ENCODE measurements around the gene SETSIP. TPM values are rescaled to one million over a fixed set of nuclear protein-coding genes. Genes with fewer than 3 reads are reported as not detected.

The SETSIP gene, protein sequence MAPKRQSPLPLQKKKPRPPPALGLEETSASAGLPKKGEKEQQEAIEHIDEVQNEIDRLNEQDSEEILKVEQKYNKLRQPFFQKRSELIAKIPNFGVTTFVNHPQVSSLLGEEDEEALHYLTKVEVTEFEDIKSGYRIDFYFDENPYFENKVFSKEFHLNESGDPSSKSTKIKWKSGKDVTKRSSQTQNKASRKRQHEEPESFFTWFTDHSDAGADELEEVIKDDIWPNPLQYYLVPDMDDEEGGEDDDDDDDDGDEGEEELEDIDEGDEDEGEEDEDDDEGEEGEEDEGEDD
- under 1 TPM in 1 of 2 donors, not detected in 1; 0.37 TPM for total RNA-seq
- 0.36 TPM for polyA plus RNA-seq (2013, experiment 1 of 2)
- polyA plus RNA-seq (2013, experiment 2 of 2), result not detected
- long read RNA-seq, experiment 1, result 0 reads
- long read RNA-seq, experiment 2, result 0 reads
- long read RNA-seq, experiment 3, result 0 reads
- long read RNA-seq, experiment 4, result 0 reads

DNA sequence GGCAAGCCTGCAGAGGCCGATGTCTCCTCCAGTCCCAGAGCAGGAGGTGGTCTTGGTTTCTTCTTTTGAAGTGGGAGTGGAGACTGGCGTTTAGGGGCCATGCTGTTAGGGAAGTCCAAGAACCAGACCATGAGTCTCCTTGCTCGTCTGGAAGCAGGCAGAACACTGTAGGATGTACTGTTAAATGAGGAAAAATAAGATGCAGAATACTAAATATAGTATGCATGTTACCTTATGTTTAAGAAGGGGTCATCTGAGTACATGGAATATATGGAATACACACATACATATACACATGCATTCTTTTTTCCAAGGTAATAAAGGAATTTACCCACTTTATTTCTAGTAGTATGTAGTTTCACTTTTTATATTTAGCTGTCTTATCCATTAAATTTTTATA lies at the start of gene SETSIP:
Gene SETSIP (minus strand): TSS at position 101 of the 400 bp plus-strand sequence. CDS start 0 bp downstream, at position 101.
- WGBS, 2 experiments (ENCODE audit: insufficient coverage in 1 of 2, insufficient read length in 1 of 2), result 79 to 90% methylated on average over 2 to 3 of the region's 3 CpGs
- no peaks in the 10 kb centered on the region for H3K9me3 ChIP-seq (ENCODE audit: control insufficient read depth, low read length)
- no peaks in the 10 kb centered on the region for H3K36me3 ChIP-seq (ENCODE audit: control insufficient read depth, insufficient read depth, low read length)
- Mint-ChIP-seq H3K27ac (no peak within 1 kb of the TSS), H3K4me3 (no peak within 1 kb of the TSS), H3K9me3 (no peaks in the 10 kb centered on the region), H3K27me3 (ENCODE audit: insufficient read depth) (no peaks in the 10 kb centered on the region), H3K36me3 (ENCODE audit: low read depth) (no peaks in the 10 kb centered on the region), H3K4me1 (peaks cover 4% of the 10 kb centered on the region)
- DNase-seq, result no peak
- TF ChIP-seq, protein P1, sequence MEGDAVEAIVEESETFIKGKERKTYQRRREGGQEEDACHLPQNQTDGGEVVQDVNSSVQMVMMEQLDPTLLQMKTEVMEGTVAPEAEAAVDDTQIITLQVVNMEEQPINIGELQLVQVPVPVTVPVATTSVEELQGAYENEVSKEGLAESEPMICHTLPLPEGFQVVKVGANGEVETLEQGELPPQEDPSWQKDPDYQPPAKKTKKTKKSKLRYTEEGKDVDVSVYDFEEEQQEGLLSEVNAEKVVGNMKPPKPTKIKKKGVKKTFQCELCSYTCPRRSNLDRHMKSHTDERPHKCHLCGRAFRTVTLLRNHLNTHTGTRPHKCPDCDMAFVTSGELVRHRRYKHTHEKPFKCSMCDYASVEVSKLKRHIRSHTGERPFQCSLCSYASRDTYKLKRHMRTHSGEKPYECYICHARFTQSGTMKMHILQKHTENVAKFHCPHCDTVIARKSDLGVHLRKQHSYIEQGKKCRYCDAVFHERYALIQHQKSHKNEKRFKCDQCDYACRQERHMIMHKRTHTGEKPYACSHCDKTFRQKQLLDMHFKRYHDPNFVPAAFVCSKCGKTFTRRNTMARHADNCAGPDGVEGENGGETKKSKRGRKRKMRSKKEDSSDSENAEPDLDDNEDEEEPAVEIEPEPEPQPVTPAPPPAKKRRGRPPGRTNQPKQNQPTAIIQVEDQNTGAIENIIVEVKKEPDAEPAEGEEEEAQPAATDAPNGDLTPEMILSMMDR (conservative IDR thresholded peaks at IDR 0.05), result no peak
- no peak within 1 kb of the TSS for H3K27ac ChIP-seq (ENCODE audit: low read depth, low read length)
- no peaks in the 10 kb centered on the region for H3K27me3 ChIP-seq (ENCODE audit: control insufficient read depth, insufficient read depth, low read length, poor library complexity, severe bottlenecking)
- no peak within 1 kb of the TSS for H3K9ac ChIP-seq (ENCODE audit: extremely low read depth, low read length, poor library complexity, severe bottlenecking)
- H3K4me1 ChIP-seq (ENCODE audit: control insufficient read depth, insufficient read depth, low read length), result no peaks in the 10 kb centered on the region
- no peak within 1 kb of the TSS for H3K4me3 ChIP-seq (ENCODE audit: low read length)

DNA sequence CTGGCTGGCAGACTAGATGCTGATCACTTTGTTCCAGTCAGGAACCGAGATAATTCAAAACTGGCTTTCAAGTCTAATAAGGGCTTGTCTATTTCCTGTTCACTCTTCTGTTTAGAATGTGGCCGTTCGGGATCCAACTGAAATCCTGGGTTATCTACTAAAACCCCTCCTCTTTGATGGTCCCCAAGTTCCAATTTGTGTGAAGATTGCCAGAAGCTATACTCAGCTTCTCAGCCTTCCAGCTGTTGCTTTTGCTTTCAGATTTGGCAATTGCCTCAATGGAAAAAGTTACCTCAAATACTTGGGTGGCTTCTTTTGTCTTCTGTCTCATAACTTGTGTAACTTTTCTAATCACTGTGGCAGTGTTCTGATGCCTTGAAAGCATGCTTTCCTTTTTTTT lies 48.7 kb upstream of the SETSIP start:
- no peak for DNase-seq
- H3K27ac Mint-ChIP-seq, result no peak overlapping the region
- H3K27me3 Mint-ChIP-seq (ENCODE audit: insufficient read depth), result no peaks in the 10 kb centered on the region

DNA sequence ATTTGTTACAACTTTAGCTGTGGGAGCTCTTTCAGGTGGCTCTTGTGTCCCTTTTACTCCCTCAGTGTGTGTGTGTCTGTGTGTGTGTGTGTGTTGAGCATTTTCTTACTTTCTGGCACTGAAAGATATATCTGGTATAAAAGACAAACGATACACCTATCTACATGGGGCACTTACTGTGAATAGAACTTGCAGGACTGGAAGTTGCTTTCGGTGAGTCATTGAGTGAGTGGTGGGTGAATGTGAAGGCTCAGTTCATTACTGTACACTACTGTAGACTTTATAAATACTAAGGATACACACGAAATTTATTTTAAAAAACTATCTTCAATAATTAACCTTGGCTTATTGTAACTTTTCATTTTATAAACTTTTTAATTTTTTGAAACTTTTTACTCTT lies 43.6 kb upstream of the SETSIP start:
- Mint-ChIP-seq H3K4me3 (no peak overlapping the region), H3K27me3 (ENCODE audit: insufficient read depth) (no peaks in the 10 kb centered on the region), H3K4me1 (no peaks in the 10 kb centered on the region), H3K9me3 (no peaks in the 10 kb centered on the region), H3K36me3 (ENCODE audit: low read depth) (no peaks in the 10 kb centered on the region), H3K27ac (no peak overlapping the region)
- WGBS, 2 experiments (ENCODE audit: insufficient coverage in 1 of 2, insufficient read length in 1 of 2), result 83 to 100% methylated on average over 1 to 2 of the region's 3 CpGs
- DNase-seq, result no peak
- Histone ChIP-seq H3K27me3 (ENCODE audit: control insufficient read depth, insufficient read depth, low read length, poor library complexity, severe bottlenecking) (no peaks in the 10 kb centered on the region), H3K4me1 (ENCODE audit: control insufficient read depth, insufficient read depth, low read length) (no peaks in the 10 kb centered on the region), H3K9ac (ENCODE audit: extremely low read depth, low read length, poor library complexity, severe bottlenecking) (no peak overlapping the region), H3K4me3 (ENCODE audit: low read length) (no peak overlapping the region), H3K36me3 (ENCODE audit: control insufficient read depth, insufficient read depth, low read length) (no peaks in the 10 kb centered on the region), H3K9me3 (ENCODE audit: control insufficient read depth, low read length) (no peaks in the 10 kb centered on the region), H3K27ac (ENCODE audit: low read depth, low read length) (no peak overlapping the region)
- TF ChIP-seq, protein P1 (conservative IDR thresholded peaks at IDR 0.05), result no peak

More for the DNA sequence above, 48.7 kb upstream of the SETSIP start:
- Mint-ChIP-seq H3K4me3 (no peak overlapping the region), H3K4me1 (no peaks in the 10 kb centered on the region), H3K9me3 (no peaks in the 10 kb centered on the region), H3K36me3 (ENCODE audit: low read depth) (peaks cover 4% of the 10 kb centered on the region)
- no peak overlapping the region for H3K9ac ChIP-seq (ENCODE audit: extremely low read depth, low read length, poor library complexity, severe bottlenecking)
- no peaks in the 10 kb centered on the region for H3K27me3 ChIP-seq (ENCODE audit: control insufficient read depth, insufficient read depth, low read length, poor library complexity, severe bottlenecking)
- no peak overlapping the region for H3K27ac ChIP-seq (ENCODE audit: low read depth, low read length)
- H3K36me3 ChIP-seq (ENCODE audit: control insufficient read depth, insufficient read depth, low read length), result no peaks in the 10 kb centered on the region
- no peaks in the 10 kb centered on the region for H3K4me1 ChIP-seq (ENCODE audit: control insufficient read depth, insufficient read depth, low read length)
- H3K4me3 ChIP-seq (ENCODE audit: low read length), result no peak overlapping the region
- H3K9me3 ChIP-seq (ENCODE audit: control insufficient read depth, low read length), result no peaks in the 10 kb centered on the region
- 80 to 90% methylated on average over 2 to 3 of the region's 3 CpGs for WGBS, 2 experiments (ENCODE audit: insufficient coverage in 1 of 2, insufficient read length in 1 of 2)
- TF ChIP-seq, protein P1 (conservative IDR thresholded peaks at IDR 0.05), result no peak
